Panc1 (cell line): Measurements from ENCODE around the gene FAM131B. TPM values are rescaled to one million over a fixed set of nuclear protein-coding genes. Genes with fewer than 3 reads are reported as not detected.

Source experiments
- ATAC-seq: fragments of 200-7000 bp; cut with Tn5 transposase; 2 replicates; pipeline ENCODE4 v1.9.1; 2020; ENCODE audit warnings: mild to moderate bottlenecking, moderate library complexity
- BruUV-seq: library from RNA; stranded (reverse); fragments of 400-500 nt; replicated peaks from 2 replicates; lab custom pipeline; 2021; lab: Mats Ljungman, UMichigan
- CTCF ChIA-PET: fragments of 300-600 bp; sonication (Branson Sonifier 250); formaldehyde crosslinking; loops from one replicate; lab custom pipeline; 2022; ENCODE audit warnings: antibody characterized with exemption; lab: Charles Lee
- POLR2A ChIA-PET: fragments of 300-600 bp; sonication (Branson Sonifier 250); formaldehyde crosslinking; loops from one replicate; lab custom pipeline; 2022; ENCODE audit warnings: antibody characterized with exemption; lab: Charles Lee
- DNase-seq: peaks from one replicate; pipeline ENCODE4 v3.0.0-alpha.2; 2010; ENCODE audit warnings: low read depth, low spot score
- H3K27ac ChIP-seq: 2 replicates; pipeline ENCODE4 v1.5.1; 2011; ENCODE audit warnings: mild to moderate bottlenecking, low read length, inconsistent platforms
- H3K27me3 ChIP-seq: fragments of 200-500 bp; sonication (Bioruptor generic); 2 replicates; pipeline ENCODE4 v1.6.0; 2014; ENCODE audit warnings: low read length, inconsistent platforms; ENCODE audit not compliant: control insufficient read depth, insufficient read depth
- H3K36me3 ChIP-seq: fragments of 200-500 bp; sonication (Bioruptor generic); 2 replicates; pipeline ENCODE4 v1.5.1; 2014; ENCODE audit warnings: inconsistent platforms, mild to moderate bottlenecking, low read length, moderate library complexity; ENCODE audit not compliant: control insufficient read depth, insufficient read depth
- H3K4me1 ChIP-seq: 2 replicates; pipeline ENCODE4 v1.5.1; 2011; ENCODE audit warnings: inconsistent platforms, mild to moderate bottlenecking, low read length, moderate library complexity; ENCODE audit not compliant: control insufficient read depth, insufficient read depth
- H3K4me3 ChIP-seq, 2 experiments: 2 replicates each; pipeline ENCODE4 v1.5.1; 2011 to 2012; ENCODE audit warnings: low read depth in 2 of 2, low read length in 2 of 2, mild to moderate bottlenecking in 2 of 2, inconsistent platforms in 1 of 2, moderate library complexity in 1 of 2
- H3K9me3 ChIP-seq: fragments of 200-500 bp; sonication (Bioruptor generic); 2 replicates; pipeline ENCODE4 v1.5.1; 2014; ENCODE audit warnings: low read depth, mild to moderate bottlenecking, inconsistent platforms, low read length, moderate library complexity; ENCODE audit not compliant: control insufficient read depth, insufficient read depth
- CTCF ChIP-seq: fragments of 450-650 bp; IDR thresholded peaks from 2 replicates; pipeline ENCODE4 v1.5.1; 2017; ENCODE audit warnings: mild to moderate bottlenecking
- POLR2AphosphoS5 ChIP-seq: IDR thresholded peaks from 2 replicates; pipeline ENCODE4 v1.6.1; 2012; ENCODE audit warnings: mild to moderate bottlenecking, low read depth, low read length, moderate library complexity
- REST ChIP-seq, 2 experiments: IDR thresholded peaks; 2 replicates each; pipeline ENCODE4 v1.6.1; 2011 to 2012; ENCODE audit warnings: low read depth in 2 of 2, control low read depth in 1 of 2, low read length in 1 of 2, mild to moderate bottlenecking in 1 of 2, moderate library complexity in 1 of 2; ENCODE audit not compliant: insufficient read depth in 1 of 2
- SIN3A ChIP-seq: IDR thresholded peaks from 2 replicates; pipeline ENCODE4 v1.6.1; 2012; ENCODE audit warnings: low read depth, mild to moderate bottlenecking, low read length, moderate library complexity, borderline replicate concordance; ENCODE audit not compliant: insufficient read depth
- TCF7L2 ChIP-seq: IDR thresholded peaks from 2 replicates; pipeline ENCODE4 v1.6.1; 2011; ENCODE audit warnings: mild to moderate bottlenecking, low read depth, low read length, inconsistent platforms
- in situ Hi-C: cut with HindIII; loops from 2 replicates; pipeline ENCODE4 v1.10.0; 2016; ENCODE audit warnings: low sequenced_read_pairs, low pct_unique_long_range_greater_than_20kb
- intact Hi-C: fragments of 100-400 bp; cut with micrococcal nuclease; formaldehyde crosslinking; loops from one replicate; pipeline ENCODE4 v1.10.0; 2022; ENCODE audit not compliant: unreplicated experiment
- total RNA-seq: library from RNA; stranded (reverse); gene quantifications from one replicate; pipeline ENCODE4 v1.2.1, GENCODE V29; 2021; ENCODE audit not compliant: unreplicated experiment

The FAM131B gene
- total RNA-seq, 1 experiment from 2014 or later = 1.5 TPM

DNA sequence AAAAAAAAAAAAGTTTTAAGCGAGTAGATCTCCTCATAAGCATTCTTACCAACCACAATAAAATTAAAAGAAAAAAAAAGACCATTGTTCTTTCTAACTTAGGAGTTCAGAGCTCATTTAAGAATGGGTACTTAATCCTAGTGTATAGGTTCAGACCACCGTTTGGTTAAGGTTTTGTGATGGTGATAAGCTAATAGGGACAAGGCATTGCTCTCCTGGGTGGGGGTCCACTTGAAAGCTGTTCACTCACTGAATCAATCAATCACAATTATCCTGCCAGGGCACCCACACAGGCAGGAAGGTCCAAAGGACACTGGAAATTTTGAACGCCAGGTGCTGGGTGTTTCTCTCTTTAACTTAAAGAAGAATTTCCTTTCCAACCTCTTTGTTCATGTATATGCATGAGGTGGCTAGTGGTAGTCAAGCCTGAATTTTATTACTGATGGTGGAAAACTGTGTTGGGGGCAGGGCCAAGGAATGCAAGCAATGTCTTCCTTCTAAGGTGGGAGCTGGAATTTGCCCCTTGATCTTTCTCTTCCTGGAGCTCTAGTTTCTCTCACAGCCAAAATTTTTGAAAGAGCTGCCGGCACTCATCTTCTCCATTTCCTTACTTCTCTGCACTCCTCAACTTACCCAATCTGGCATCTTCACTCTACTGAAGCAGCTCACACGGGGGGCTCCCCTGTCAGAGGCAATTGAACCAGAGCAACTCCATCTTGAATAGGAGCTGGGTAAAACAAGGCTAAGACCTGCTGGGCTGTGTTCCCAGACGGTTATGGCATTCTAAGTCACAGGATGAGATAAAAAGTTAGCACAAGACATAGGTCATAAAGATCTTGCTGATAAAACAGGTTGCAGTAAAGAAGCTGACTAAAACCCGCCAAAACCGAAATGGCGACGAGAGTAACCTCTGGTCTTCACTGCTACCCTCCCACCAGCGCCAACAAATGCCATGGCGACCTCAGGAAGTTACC, 7.5 kb upstream of the FAM131B start:
- DNase-seq (no peak), ATAC-seq (no peak)
- Histone ChIP-seq H3K4me3 (no peak overlapping the region), H3K4me1 (peaks cover 8% of the 10 kb centered on the region; the same call in 1 of the 2 replicates), H3K27ac (no peak overlapping the region), H3K36me3 (no peaks in the 10 kb centered on the region), H3K9me3 (no peaks in the 10 kb centered on the region), H3K27me3 (peaks cover 6% of the 10 kb centered on the region)
- ChIA-PET CTCF (interaction anchor here (0.6 kb wide), 1 partner anchor 83 kb away, joined by 3 read pairs; no protein-coding TSS in a partner anchor), POLR2A (no interaction called here)
- BruUV-seq = no TSS peak
- in situ Hi-C loops = no loop called here
- intact Hi-C loops = no loop called here
- TF ChIP-seq TCF7L2 (no peak), REST (IDR thresholded peaks at IDR 0.05; ENCODE audit: insufficient read depth in 1 of 2, low read depth in 2 of 2, low read length in 1 of 2) (no peak), CTCF (no peak), POLR2AphosphoS5 (no peak), SIN3A (no peak)

- intact Hi-C loops = no loop called here
- Histone ChIP-seq H3K9me3 (no peaks in the 10 kb centered on the region), H3K27me3 (peaks cover 19% of the 10 kb centered on the region), H3K36me3 (no peaks in the 10 kb centered on the region), H3K4me1 (peaks cover 8% of the 10 kb centered on the region; the same call in 1 of the 2 replicates), H3K27ac (no peak overlapping the region), H3K4me3 (no peak overlapping the region)
- DNase-seq (no peak), ATAC-seq (no peak)
- in situ Hi-C loops = no loop called here
- BruUV-seq = no TSS peak
- TF ChIP-seq SIN3A = no peak
- TF ChIP-seq POLR2AphosphoS5 = no peak
- TF ChIP-seq TCF7L2 = no peak
- no peak for TF ChIP-seq REST (IDR thresholded peaks at IDR 0.05; ENCODE audit: insufficient read depth in 1 of 2, low read depth in 2 of 2, low read length in 1 of 2)
- TF ChIP-seq CTCF = no peak
- POLR2A ChIA-PET = no interaction called here
- CTCF ChIA-PET = no interaction called here
Measured at GRCh38 chr7:143368387-143368786, 5.9 kb upstream of the FAM131B start.
